Germinal center (tissue), 1 donor: Measurements from ENCODE around the gene TIAM1.

Source experiments
- DNase-seq: peaks from one replicate; pipeline ENCODE4 v3.0.0; 2012; ENCODE audit warnings: mixed read lengths, low spot score

TIAM1 gene

GRCh38 chr21:31352836-31353235 is 8.8 kb upstream of the TIAM1 start:
- no peak for DNase-seq

- DNase-seq, result no peak
Measured at GRCh38 chr21:31351960-31352359, 7.9 kb upstream of the TIAM1 start.

GRCh38 chr21:31351438-31351837 is 7.4 kb upstream of the TIAM1 start:
- DNase-seq, result no peak

GRCh38 chr21:31349208-31349607 is 5.1 kb upstream of the TIAM1 start:
- DNase-seq, result no peak

GRCh38 chr21:31348188-31348587 is 4.1 kb upstream of the TIAM1 start:
- no peak for DNase-seq

- DNase-seq, result no peak
Measured at GRCh38 chr21:31347435-31348032, 3.5 kb upstream of the TIAM1 start.

GRCh38 chr21:31346256-31346821 is 2.3 kb upstream of the TIAM1 start:
- DNase-seq, result no peak

- no peak for DNase-seq
Measured at GRCh38 chr21:31345136-31345535, 1.1 kb upstream of the TIAM1 start.

GRCh38 chr21:31343030-31343510 is 991 bp downstream of the TIAM1 start:
- no peak for DNase-seq

GRCh38 chr21:31342348-31342747 is 1.7 kb downstream of the TIAM1 start:
- no peak for DNase-seq

GRCh38 chr21:31340942-31341487 is 3.0 kb downstream of the TIAM1 start:
- no peak for DNase-seq

- no peak for DNase-seq
Measured at GRCh38 chr21:31340514-31340913, 3.5 kb downstream of the TIAM1 start.

GRCh38 chr21:31339721-31340120 is 4.3 kb downstream of the TIAM1 start:
- DNase-seq, result no peak

- no peak for DNase-seq
Measured at GRCh38 chr21:31338908-31339368, 5.1 kb downstream of the TIAM1 start.

- DNase-seq, result no peak
Measured at GRCh38 chr21:31337996-31338907, 5.8 kb downstream of the TIAM1 start.

- no peak for DNase-seq
Measured at GRCh38 chr21:31337086-31337485, 7.0 kb downstream of the TIAM1 start.

GRCh38 chr21:31336739-31337040 is 7.4 kb downstream of the TIAM1 start:
- no peak for DNase-seq

- DNase-seq, result no peak
Measured at GRCh38 chr21:31335957-31336738, 7.9 kb downstream of the TIAM1 start.

- no peak for DNase-seq
Measured at GRCh38 chr21:31334648-31335121, 9.4 kb downstream of the TIAM1 start.

GRCh38 chr21:31332525-31332924 is 11.5 kb downstream of the TIAM1 start:
- no peak for DNase-seq

- no peak for DNase-seq
Measured at GRCh38 chr21:31331231-31331630, 12.8 kb downstream of the TIAM1 start.

GRCh38 chr21:31330144-31330483 is 13.9 kb downstream of the TIAM1 start:
- no peak for DNase-seq
